CD4-positive, alpha-beta T cell treated with Interferon alpha-2 for 1 hour (primary cell): ENCODE data around the gene GALNT6.

Experiments
- DNase-seq, 2 donors: peaks; one replicate each; pipeline ENCODE4 v3.0.0-alpha.2; 2020 to 2022

Gene GALNT6

DNA sequence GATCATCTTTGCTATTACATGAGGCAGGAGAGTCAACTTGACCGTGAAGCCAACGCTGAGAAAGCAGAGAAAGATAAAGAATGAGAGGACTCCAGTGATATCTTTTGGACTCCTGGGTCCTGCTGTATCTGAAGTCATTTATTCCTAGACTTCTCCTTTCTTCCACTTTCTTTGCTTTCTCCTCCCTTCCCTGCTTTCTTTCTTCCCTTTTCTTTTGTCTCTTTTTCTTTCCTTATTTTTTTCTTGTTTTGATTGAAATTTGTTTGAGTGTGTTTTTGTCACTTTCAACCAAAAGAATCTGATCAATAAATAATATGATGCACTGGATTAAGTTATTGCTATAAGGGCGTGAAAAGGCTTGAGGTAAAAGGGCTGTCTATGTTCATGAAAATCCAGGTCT, 13.4 kb upstream of the GALNT6 start:
- DNase-seq, result no peak

DNA sequence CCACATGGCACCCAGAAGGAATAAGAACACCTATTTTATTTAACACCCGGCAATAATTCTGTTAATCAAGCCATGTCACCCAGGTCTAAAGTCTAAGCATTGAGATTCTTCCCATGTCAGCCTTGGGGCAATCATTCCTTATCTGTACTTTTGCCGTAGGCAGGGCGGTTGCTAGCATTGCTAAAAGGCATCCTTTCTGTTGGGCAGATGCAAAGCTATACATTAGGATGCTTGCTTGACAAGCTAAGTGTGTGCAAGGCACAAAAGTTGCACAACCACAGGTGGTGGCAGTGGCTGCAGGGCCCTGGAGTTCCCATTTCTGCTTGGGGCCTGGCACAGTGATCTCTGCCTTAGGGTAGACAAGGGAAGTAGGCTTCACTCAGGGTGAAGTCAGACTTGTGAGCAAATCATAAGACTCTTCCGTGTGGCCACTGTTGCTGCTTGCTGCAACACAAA, 12.5 kb upstream of the GALNT6 start:
- peak in 1 of 2 donors; percentile 25 for DNase-seq

DNA sequence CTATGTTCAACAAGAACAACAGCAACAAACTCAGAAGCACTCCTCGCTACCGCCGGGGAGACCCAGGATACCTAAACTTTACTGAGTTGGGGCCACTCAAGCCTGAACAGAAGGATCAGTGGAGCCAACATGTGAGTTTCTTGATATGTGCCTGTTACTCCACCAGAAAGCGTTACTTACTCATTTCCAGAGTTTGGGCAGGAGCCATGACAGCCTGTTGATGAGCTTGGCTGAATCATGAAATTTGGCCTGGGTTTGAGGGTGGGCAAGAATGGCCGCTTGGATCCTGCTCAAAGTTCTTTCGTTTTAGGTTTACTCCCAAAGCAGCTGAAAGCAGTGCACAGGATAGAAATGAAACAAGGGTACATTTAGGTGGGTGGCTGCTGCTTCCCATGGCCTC, 12.0 kb upstream of the GALNT6 start:
- DNase-seq, result no peak

- DNase-seq, result no peak
These were observed 10.7 kb upstream of the GALNT6 start for GRCh38 chr12:51401900-51402299.

DNA sequence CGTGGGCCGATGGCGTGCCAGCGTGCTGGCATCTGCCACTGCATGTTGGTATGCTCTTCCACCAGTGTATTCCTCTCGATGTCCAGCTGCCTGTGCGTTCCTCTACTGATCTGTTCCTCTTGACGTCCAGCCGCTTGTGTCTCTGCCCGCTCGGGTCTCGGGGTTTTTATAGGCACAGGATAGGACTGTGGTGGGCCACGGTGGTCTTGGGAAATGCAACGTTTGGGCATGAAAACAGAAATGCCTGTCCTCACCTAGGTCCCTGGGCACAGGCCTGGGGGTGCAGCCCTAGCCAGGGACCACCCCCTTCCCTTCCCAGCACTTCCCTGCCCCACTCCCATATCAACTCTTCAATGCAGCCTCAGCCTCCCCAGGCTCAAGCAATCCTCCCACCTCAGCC, 10.3 kb upstream of the GALNT6 start:
- no peak for DNase-seq

DNA sequence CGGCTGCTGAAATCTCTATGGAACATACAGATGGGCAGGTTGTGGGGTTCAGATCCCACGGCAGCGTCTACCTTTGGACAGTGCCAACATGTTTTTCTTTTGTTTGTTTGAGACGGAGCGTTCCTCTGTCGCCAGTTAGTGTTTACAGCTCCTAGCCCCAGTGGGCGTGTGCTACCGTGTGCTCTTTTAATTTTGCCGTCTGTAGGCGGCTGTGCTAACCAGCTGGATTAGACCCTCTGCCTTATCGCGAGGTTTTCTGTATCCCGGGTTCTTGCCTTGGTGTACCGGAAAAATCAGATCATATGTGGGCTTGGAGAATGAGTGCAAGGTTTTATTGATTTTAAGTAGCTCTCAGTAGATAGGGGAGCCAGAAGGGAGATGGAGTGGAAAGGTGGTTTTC, 9.8 kb upstream of the GALNT6 start:
- no peak for DNase-seq

DNA sequence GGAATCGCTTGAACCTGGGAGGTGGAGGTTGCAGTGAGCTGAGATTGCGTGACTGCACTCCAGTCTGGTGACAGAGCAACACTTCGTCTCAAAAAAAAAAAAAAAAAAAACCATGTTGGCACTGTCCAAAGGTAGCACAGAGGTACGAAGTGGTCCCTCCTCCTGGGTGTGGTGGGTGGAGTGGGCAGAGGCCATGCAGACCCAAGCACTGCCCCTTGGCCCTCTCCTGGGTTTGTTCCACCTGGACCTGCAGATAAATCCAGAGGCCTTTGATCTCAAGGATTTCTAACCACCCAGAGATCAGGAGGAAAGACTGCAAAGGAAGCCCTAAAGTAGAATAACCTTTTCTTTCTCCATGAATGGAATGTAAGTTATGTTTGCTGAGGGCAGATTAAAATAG, 8.7 kb upstream of the GALNT6 start:
- no peak for DNase-seq

DNA sequence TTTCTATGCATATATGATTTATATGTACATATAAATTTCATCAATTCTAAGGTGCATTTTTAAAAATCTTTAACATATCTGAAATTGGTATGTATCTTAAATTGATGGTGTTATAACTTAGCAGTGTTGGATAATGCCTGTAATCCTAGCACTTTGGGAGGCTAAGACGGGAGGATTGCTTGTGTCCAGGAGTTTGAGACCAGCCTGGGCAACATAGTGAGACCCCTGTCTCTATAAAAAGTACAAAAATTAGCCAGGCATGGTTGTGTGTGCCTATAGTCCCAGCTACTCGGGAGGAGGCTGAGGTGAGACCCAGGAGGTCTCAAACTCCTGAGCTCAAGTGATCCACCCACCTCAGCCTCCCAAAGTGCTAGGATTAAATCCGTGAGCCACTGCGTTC, 6.5 kb upstream of the GALNT6 start:
- DNase-seq, result no peak

GRCh38 chr12:51395283-51396230, 4.4 kb upstream of the GALNT6 start:
- peak; percentile 20 to 45 for DNase-seq

DNA sequence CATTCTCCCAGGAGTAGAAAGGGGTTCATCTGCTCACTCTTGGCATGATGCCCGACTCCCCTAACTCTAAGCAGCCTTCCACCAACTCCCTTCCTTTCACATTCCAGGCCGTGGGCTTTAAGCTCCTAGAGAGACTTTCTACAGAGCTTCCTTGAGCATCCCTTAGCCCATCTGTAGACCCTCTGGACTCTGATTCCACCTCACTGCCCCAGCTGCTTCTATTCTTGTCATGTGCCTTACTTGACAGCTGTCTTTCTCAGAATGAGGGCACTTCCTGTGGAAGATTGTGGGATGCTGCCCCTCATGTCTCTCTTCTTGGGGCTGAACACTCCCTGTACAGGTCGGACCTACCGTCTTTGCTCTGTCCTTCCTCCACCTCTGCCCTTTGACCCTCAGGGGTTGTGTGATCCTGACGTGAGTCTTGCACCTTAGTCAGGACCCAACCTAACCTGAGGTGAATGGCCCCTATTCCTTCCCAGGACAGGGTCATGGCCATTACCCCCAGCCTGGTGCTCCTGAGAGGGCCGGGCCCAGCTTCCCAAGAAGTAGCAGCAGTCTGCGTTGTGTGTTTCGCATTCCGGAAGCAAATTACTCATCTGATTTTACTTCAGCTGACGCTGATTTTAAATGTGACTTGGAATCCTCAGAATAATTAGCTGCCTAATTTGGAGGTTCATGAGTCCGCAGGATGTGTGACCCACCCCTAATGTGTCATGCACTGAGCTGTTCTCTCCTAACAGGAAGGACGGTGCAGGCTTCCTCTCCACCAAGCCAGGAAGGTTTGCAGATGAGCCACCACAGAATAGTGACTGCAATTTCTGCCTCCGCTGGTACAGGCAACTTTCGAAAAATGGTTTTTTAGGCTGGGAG, 2.7 kb upstream of the GALNT6 start:
- DNase-seq, result peak; percentile 51 to 64

- peak; percentile 30 to 37 for DNase-seq
These were observed 1.5 kb upstream of the GALNT6 start for GRCh38 chr12:51392556-51393237.

GRCh38 chr12:51390891-51391282, 319 bp downstream of the GALNT6 start:
- peak in 1 of 2 donors; percentile 13 for DNase-seq

DNA sequence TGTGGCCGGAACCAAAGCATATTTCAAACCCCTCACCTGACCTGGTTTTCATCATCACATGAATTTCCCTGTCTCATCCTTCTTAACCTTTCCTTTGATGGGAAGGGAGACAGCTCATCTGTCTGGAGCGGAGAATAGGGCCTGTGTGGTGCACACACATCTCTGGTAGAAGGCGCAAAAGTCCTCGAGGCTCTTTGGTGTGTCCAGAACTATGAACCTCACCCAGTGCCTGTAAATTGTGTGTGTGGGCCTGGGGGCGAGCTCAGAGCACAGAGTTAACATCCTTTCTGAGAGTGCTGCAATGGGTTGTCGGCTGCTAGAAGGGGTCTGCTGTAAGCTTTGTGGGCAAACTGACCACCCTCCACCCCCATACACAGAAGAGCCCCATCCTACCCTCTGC, 749 bp downstream of the GALNT6 start:
- no peak for DNase-seq

DNA sequence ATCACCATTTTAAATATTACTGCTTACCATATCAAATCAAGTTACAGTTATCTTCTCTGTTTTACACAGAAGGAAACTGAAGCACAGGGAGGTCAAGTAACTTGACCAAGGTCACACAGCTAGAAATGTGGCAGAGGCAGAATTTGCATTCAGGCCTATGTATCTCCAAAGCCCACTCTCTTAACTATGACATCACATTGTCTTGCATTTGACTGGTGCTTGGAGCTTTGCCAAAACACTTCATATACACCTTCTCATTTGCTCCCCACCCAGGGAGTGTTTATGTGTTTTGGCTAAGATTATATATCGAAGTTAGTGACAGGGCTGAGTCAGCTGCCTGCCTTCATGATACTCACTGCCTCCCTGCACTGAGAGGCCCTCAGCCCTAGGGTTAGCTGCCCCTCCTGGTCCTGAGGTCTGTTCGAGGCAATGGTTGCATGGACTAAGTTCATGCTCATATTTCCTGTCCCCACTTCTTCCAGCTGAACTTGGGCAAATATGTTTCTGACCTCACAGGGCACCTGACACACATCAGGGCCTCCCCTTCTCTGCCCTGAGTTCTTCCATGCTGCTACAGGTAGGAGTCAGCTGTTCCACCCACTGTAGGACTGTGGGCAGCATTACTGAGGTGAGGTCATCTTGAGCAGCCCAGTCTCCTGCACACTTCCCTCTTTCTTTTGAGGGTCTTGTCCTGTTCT, 1.8 kb downstream of the GALNT6 start:
- no peak for DNase-seq

DNA sequence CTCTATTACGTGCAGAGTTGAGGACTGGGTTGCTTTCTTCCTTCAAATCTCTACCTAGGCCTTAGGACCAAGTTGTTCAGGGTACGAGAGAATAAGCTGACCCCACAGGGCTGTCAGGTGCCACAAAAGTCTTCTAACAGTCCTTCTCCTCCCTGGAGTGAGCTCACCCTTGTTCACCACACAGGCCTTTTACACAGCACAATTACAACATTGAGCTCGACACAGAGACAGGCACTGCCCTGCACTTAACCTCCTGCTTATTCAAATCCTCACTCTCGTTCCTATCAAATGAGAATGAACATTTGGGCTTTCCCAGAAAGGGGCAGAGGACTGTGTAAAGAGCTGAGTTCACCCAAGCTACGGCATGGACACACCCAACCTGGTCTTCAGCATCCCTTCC, 2.4 kb downstream of the GALNT6 start:
- no peak for DNase-seq

DNA sequence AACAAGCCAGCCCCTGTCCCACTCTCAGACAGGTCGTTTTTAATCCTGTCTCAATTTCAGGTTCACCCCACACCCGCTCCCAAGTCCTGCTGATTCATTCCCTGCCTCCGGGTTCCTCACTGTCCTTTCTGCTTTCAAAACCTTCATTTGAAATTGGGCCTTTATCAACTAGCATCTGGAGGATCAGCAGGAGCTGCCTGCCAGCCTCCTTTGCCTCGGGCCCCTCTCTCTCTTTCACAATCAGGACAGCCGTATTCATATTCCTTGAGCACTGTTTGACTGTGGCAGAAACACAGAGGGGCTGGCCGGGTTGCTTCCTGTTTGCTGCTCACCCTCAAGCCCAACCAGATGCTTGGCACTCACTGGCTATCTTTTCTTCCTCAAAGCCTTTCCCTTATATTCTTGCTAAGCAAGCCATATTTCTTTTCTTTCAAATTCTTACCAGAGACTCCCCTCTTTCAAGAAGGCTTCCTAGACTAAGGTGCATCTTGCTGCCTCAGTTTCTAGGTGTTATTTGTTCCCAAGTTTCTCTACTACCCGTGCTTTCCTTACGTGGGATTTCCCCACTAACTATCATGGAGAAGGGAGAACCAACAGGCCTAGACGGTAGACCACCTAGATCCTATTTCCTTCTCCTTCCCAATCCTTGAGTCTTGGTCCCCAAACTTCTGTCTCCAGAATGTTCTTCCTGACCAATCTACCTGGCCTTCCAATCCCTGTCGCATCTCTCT, 3.0 kb downstream of the GALNT6 start:
- no peak for DNase-seq

GRCh38 chr12:51386351-51386750, 4.9 kb downstream of the GALNT6 start:
- DNase-seq, result no peak

- DNase-seq, result no peak
These were observed 7.8 kb downstream of the GALNT6 start for GRCh38 chr12:51383269-51383905.

DNA sequence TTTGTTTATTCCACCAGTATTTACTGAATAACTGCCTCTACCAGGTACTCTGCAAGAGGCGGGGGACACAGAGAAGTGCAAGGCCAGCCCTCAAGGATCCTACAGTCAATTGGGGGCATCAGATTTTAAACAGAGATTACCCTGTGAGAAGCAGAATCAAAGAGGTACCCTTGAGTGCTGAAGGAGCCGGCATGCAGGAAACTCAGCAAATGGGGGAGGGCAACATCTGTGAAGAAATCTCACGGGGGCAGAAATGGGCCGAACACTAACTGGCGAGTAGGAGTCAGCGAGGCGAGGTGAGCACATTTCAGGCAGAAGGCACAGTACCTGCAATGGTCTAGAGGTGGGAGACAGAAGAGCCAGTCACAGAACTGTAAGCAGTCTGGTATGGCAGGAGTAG, 9.0 kb downstream of the GALNT6 start:
- no peak for DNase-seq

- no peak for DNase-seq
These were observed 9.8 kb downstream of the GALNT6 start for GRCh38 chr12:51381226-51382079.
